Osteocyte (in vitro differentiated cells): ENCODE measurements around the gene PLAAT4. TPM values are rescaled to one million over a fixed set of nuclear protein-coding genes. Genes with fewer than 3 reads are reported as not detected.

Source experiments
- DNase-seq: peaks from one replicate; pipeline ENCODE4 v3.0.0; 2021; ENCODE audit warnings: mixed read lengths; ENCODE audit not compliant: unreplicated experiment; ENCODE audit errors: extremely low spot score
- H3K27ac Mint-ChIP-seq: one replicate; pipeline ENCODE4 v1.8.0; 2021; ENCODE audit warnings: mild to moderate bottlenecking, mixed read lengths; ENCODE audit not compliant: unreplicated experiment
- H3K27me3 Mint-ChIP-seq: one replicate; pipeline ENCODE4 v1.8.0; 2021; ENCODE audit warnings: mixed read lengths; ENCODE audit not compliant: unreplicated experiment
- H3K36me3 Mint-ChIP-seq: one replicate; pipeline ENCODE4 v1.8.0; 2021; ENCODE audit warnings: mixed read lengths; ENCODE audit not compliant: unreplicated experiment
- H3K4me1 Mint-ChIP-seq: one replicate; pipeline ENCODE4 v1.8.0; 2021; ENCODE audit warnings: mixed read lengths; ENCODE audit not compliant: unreplicated experiment
- H3K4me3 Mint-ChIP-seq: one replicate; pipeline ENCODE4 v1.8.0; 2021; ENCODE audit warnings: mild to moderate bottlenecking, moderate library complexity, mixed read lengths; ENCODE audit not compliant: unreplicated experiment
- H3K9me3 Mint-ChIP-seq: one replicate; pipeline ENCODE4 v1.8.0; 2021; ENCODE audit warnings: mixed read lengths; ENCODE audit not compliant: unreplicated experiment
- total RNA-seq: library from RNA; stranded (reverse); gene quantifications from 2 replicates; pipeline ENCODE4 v1.2.1, GENCODE V29; 2021
- TF ChIP-seq, protein P1 (sequence below): fragments of 200-600 bp; sonication (generic); IDR thresholded peaks from 2 replicates; pipeline ENCODE4 v1.5.0; 2021; ENCODE audit warnings: antibody characterized with exemption, mild to moderate bottlenecking, moderate library complexity

The PLAAT4 gene
- total RNA-seq, 1 donor from 2014 or later = 8.5 TPM

DNA sequence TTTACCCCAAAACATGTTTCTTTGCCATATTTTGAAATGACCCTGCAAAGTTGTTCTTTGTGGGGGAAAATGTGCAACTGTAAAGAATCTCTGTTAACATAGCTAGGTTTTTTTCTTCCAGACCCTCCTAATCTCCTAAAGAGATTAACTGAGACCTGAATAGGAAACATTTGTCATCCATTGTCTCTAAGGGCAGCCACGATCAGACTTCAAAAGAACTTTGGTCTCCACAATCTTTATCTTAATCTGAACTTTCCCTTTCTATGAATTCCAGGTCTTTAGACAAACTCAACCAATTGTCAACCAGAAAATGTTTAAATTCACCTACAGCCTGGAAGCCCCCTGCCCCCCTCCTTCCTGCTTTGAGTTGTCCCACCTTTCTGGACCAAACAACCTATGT is 35.4 kb upstream of the PLAAT4 start:
- no peak overlapping the region for H3K27ac Mint-ChIP-seq
- no peaks in the 10 kb centered on the region for H3K4me1 Mint-ChIP-seq
- no peaks in the 10 kb centered on the region for H3K36me3 Mint-ChIP-seq
- peaks cover 28% of the 10 kb centered on the region for H3K27me3 Mint-ChIP-seq
- no peak overlapping the region for H3K4me3 Mint-ChIP-seq
- TF ChIP-seq, protein P1, sequence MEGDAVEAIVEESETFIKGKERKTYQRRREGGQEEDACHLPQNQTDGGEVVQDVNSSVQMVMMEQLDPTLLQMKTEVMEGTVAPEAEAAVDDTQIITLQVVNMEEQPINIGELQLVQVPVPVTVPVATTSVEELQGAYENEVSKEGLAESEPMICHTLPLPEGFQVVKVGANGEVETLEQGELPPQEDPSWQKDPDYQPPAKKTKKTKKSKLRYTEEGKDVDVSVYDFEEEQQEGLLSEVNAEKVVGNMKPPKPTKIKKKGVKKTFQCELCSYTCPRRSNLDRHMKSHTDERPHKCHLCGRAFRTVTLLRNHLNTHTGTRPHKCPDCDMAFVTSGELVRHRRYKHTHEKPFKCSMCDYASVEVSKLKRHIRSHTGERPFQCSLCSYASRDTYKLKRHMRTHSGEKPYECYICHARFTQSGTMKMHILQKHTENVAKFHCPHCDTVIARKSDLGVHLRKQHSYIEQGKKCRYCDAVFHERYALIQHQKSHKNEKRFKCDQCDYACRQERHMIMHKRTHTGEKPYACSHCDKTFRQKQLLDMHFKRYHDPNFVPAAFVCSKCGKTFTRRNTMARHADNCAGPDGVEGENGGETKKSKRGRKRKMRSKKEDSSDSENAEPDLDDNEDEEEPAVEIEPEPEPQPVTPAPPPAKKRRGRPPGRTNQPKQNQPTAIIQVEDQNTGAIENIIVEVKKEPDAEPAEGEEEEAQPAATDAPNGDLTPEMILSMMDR = no peak
- H3K9me3 Mint-ChIP-seq = peaks cover 21% of the 10 kb centered on the region
- DNase-seq = no peak

DNA sequence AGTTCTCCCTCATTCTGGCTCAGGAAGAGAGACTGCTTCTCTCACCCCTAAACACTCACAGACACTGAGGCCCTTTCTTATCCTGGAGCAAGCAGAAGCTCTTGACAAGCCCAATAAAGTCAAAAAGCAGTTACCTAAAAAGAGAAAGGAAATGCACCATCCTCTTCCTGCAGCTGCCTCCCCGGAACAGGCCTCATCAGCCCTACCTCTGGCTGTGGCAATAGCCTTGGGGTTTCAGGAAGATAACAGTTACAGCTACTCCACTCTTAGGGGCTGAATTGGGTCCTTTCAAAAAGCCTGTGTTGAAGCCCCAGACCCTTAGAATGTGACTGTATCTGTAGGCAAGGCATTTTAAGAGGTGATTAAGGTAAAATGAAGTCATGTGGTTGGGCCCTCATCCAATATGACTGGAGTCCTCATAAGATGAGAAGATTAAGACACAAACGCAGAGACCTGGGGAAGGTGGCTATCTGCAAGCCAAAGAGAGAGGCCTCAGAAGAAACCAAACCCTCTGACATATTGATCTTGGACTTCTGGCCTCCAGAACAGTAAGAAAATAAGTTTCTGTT is 34.3 kb upstream of the PLAAT4 start:
- Mint-ChIP-seq H3K4me1 (no peaks in the 10 kb centered on the region), H3K27me3 (peaks cover 19% of the 10 kb centered on the region), H3K36me3 (no peaks in the 10 kb centered on the region), H3K4me3 (no peak overlapping the region), H3K27ac (no peak overlapping the region), H3K9me3 (peaks cover 20% of the 10 kb centered on the region)
- no peak for DNase-seq
- TF ChIP-seq, protein P1 = no peak

DNA sequence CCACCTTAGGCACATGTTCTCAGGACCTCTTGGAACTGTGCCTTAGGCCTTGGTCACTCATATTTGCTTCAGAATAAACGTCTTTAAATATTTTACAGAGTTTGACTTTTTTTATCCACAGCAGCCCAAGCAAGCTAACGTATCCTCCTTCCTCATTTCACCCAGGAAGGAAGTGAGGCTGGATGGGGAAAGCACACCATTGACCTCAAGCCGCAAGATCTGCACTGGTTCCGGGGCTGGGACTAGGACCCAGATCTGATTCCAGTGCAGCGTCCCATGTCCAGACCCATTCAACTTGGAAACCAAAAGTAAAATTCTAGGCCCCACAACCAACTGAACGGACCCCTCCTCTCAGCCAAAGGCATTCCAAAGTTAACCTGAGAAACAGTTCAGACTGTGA is 33.1 kb upstream of the PLAAT4 start:
- H3K36me3 Mint-ChIP-seq = no peaks in the 10 kb centered on the region
- peaks cover 13% of the 10 kb centered on the region for H3K9me3 Mint-ChIP-seq
- no peak for DNase-seq
- TF ChIP-seq, protein P1 = no peak
- H3K4me3 Mint-ChIP-seq = no peak overlapping the region
- peaks cover 12% of the 10 kb centered on the region for H3K27me3 Mint-ChIP-seq
- H3K4me1 Mint-ChIP-seq = no peaks in the 10 kb centered on the region
- no peak overlapping the region for H3K27ac Mint-ChIP-seq

DNA sequence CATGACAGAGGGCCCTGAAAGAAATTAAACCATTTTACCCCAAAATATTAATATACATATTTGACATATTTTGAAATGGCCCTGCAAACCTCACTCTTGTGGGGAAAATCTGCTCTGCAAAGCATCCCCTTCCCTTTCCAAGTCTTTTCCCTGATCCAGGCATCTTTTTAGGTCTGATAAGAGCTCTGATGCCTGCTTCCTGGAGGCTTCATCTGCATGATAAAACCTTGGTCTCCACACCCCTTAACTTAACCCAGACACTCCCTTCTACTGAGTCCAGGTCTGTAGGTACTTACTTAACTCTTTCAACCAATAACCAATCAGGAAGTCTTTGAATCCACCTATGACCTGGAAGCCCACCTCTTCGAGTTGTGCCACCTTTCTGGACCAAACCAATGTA is 32.6 kb upstream of the PLAAT4 start:
- H3K9me3 Mint-ChIP-seq = peaks cover 13% of the 10 kb centered on the region
- H3K27ac Mint-ChIP-seq = no peak overlapping the region
- TF ChIP-seq, protein P1 = no peak
- no peak for DNase-seq
- peaks cover 12% of the 10 kb centered on the region for H3K27me3 Mint-ChIP-seq
- H3K36me3 Mint-ChIP-seq = no peaks in the 10 kb centered on the region
- no peaks in the 10 kb centered on the region for H3K4me1 Mint-ChIP-seq
- H3K4me3 Mint-ChIP-seq = no peak overlapping the region

DNA sequence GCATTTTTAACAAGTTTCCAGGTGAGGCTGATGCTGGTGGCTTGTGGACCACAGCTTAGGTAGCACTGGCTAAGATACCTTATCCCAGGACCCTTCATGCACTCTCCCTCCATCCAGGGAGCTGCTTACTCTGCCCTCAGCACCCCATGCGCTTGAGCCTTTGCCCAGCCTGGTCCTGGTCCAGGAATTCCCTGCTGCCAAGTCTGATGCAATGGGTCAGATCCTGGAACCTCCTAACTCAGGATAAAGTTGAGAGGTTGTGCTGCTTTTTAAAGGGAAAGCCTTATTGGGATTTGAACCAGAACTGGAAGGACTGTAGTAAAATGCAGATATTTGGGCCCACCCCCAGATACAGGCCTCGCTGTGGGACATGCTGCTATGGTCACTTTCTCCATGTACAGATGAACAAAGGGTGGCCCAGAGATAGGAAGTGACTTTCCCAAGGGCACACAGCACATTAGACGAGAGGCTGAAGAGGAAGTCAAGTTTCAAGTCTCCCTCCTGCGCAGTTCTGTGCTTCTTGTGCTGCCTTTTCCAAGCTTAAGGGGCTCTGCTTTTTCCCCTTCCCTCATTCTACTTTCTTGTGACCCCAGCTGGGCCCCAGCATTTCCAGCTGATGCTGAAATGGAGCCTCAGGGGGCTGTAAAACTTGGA is 31.5 kb upstream of the PLAAT4 start:
- Mint-ChIP-seq H3K27me3 (peaks cover 8% of the 10 kb centered on the region), H3K9me3 (peaks cover 5% of the 10 kb centered on the region), H3K36me3 (no peaks in the 10 kb centered on the region), H3K27ac (no peak overlapping the region), H3K4me1 (no peaks in the 10 kb centered on the region), H3K4me3 (no peak overlapping the region)
- no peak for DNase-seq
- TF ChIP-seq, protein P1 = no peak
